ENCODE results near the gene SERPINI1.

The SERPINI1 gene

DNA sequence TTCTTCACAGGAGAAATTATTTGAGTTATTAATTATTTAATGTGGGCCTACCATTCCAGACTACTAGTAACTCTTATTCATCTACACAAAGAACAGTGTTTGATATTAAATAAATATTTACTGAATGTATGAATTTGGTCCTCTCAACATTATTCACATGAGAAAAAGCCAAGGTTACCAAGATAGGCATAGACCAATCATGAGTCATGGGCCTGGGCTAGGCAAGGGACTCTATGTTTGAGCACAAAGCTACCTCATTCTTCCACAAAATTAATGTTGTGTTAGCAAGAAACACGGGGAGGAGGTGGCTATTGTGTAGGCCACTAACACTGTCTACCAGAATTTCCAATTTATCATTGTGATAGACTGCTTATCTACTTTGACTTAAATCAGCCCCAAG is 115.7 kb downstream of the SERPINI1 start:
- no peak for DNase-seq (ENCODE audit: low spot score)

DNA sequence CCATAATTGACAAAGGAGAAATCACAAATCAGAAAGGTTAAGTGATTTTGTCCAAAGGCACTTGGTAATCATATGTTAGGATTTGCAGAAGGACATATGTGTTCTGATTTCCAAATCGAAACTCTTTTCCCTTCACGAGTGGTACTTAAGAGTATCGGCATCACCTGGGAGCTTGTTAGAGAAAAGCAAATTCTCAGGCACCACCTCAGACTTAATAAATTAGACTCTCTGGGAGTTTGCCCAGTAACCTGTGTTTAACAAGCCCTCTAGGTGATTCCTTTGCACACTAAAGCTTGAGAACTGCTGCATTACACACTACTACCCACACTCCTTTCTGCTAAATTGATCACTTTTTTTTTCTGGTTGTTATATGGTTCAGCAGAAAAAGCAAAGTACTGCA is 116.2 kb downstream of the SERPINI1 start:
- no peak for DNase-seq (ENCODE audit: low spot score)

DNA sequence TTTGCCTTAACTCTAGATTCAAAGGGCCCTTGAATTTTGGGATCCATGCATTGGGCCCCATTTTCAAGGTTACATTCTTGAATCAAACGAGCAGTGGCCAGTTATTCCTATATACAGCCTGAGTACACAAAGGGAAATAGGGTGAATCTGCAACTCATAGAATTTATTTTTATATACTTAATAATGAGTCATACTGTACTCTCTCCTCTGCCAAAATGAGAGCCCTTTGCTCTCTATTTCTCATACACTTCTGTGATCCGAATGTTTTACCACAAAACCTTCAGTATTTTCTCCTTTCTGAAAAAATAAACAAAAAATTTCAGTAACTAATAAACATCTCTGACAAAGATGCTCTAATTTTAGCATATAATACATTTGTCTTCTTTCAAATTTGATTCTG is 116.7 kb downstream of the SERPINI1 start:
- no peak for DNase-seq (ENCODE audit: low spot score)

DNA sequence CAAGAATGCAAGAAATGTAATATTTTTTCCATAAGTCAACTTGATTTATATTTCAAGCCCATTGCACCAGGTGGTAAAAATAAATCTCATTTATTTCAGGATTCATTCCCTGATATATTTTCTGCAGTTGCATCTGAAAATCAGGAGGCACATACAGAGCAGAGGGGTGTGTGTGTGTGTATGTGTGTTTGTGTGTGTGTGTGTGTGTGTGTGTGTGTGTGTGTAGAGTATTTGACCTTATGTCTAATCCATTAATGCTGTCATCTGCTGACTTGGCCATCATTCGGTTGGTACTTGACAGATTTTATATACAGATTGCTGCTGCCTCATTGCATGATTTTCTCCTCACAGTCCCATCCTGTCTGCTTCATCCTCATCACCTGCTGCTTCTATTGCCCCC is 118.5 kb downstream of the SERPINI1 start:
- DNase-seq (ENCODE audit: low spot score): no peak

DNA sequence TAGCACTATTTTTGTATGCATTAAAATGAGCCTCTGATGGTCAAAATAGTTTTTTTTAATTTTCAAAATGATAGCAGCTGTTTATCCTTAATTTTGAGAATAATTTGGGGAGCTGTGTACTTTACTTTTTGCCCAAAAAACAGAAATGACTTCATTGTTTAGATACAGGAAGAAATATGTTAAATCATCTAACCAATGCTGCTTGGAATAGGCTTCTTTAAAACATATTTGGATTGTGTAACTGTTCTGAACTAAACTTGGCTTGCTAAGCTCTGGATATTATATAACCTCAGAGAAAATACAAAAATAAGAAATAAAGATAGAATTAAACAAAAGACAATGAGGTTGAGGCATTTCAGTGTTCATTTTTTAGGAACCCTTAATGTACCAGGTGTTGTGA is 119.3 kb downstream of the SERPINI1 start:
- DNase-seq (ENCODE audit: low spot score): no peak

DNA sequence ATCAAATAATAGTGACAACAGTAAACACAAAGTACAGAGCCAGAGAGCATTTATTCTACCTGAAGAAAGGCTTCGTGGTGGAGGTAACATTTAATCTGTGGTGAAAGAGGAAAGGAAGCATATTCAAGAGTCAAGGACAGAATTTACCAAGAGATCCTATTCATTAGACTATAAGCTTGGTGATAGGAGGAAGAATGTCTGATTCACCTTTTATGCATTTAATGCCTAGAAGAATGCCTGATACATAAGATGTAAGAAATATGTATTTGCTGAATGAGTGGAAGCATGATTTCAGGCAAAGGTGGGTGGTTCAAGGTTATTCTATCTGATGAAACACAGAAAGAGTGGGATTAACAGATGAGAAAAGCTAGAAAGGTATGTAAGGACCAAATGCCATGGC is 119.8 kb downstream of the SERPINI1 start:
- DNase-seq (ENCODE audit: low spot score): no peak

DNA sequence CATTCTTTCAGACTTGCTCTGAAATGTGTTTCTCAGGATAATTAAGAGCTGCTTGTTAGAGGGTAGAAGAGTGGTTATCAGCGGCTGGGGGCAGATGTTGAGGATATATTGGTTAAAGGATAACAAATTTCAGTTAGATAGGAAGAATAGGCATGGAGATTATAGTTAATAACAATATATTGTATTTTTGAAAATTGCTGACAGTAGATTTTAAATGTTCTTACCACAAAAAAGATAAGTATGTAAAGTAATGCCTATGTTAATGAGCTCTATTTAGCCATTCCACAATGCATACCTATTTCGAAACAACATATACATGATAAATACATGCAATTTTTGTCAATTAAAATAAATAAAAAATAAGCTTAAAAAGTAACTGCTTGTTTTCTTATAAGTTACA is 123.3 kb downstream of the SERPINI1 start:
- no peak for DNase-seq (ENCODE audit: low spot score)

DNA sequence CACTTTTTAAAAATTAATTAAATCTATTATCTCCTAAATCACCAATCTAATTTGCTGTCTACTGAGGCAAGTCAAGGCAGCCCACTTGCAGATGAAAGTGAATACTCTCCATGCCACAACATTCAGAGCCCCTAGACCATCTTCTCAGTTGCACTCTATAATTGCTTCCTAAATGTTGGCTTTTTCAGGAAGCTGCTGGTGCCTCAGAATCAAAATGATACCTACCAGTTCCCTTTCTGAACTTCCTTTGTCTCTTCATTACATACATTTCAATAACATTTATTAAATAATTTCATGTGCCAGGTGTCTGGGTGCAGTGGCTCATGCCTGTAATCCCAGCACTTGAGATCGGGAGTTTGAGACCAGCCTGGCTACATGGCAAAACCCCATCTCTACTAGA is 124.1 kb downstream of the SERPINI1 start:
- no peak for DNase-seq (ENCODE audit: low spot score)

DNA sequence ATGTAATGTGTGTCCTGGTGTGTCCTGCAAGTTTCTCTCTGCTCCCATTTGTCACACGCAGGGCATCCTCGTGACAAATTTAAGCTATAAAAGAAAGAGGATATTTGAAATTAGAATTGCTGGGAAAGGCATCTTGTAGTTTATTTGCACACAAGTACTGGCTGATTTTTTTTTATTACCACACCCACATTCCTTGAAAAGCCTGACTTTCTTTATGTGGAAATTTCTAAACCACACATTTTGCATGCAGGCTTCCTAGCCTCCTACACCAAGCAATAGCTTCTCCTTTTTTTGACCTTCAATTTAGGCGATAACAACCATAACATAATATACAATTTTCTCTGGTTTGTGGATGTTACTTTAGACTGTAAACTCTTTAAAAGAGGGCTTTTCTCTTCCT is 126.1 kb downstream of the SERPINI1 start:
- DNase-seq (ENCODE audit: low spot score): no peak

DNA sequence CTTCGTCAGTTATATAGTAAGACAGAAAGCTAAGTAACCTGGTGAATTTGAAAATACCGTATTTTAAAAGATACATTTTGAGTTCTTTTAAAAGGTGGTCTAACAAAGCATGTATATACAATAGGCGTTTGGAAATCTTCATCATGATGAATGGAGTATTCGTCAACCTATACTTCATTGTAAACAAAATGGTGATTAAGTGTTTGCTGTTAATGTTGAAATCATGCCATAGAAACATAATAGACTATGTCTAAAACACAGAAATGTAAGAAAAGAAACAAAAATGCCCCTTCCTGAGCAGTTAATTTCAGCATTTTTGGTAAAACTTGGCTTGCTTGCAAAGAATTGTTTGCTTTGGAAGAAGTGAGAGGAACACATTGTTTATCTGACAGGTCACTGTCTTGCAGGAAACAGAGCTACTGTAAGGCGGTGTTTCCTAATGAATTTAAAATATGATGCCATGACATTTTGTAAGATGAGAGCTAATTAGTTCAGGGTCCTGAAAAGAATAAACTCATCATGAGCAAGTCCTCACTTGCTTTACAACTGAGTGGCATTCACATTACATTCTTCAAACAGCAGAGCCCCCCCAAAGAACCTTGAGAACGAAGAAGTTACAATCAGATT is 126.7 kb downstream of the SERPINI1 start:
- no peak for DNase-seq (ENCODE audit: low spot score)

DNA sequence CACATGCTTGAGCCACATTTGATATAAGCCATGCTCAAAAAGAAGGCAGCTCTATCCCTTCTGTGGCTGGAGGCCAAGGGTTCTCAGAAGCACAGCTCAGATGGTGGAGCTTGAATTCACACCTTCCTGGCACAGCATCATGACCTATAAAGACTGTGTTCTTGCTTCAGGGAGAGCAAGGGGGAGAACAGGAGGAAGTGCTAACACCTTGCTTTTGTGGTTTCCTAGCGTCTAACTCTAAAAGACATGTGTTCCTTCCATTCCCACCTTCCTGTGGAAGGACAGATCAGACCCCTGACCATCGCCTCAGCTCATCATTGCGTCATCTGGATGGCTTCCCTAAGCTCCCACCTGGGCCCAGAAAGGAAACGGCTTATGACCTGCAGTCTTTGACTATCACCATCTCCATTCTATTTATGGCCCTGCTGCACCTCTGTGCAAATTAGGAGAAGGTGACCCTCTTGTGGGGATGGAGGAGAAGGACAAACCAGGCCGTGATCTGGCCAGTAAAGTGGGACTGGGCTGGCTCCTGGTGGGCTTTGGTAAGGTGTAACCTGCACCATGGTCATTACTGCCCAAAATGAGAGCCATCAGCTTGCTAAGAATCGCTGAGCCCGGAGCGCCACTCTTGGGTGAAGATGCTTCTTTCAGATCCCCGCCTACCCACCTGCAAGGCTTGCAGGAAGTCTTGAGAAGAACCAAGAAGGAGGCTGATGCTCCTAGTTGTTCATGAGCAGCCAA is 128.5 kb downstream of the SERPINI1 start:
- DNase-seq (ENCODE audit: low spot score): no peak

DNA sequence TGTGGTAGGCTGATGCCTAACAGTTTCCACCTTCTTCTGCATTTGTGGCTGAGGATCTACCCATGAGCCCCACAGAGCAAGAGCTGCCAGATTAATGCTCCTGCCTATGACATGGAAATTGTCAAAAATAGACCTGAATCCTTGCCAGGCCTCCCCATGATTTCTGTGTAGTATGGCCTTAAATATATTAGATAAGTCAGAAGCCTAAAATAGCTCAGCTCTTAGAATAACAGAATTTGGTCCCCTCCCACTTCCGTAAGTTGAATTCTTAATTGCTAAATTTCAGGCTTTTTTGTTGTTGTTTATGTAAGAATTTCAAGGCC is 129.0 kb downstream of the SERPINI1 start:
- no peak for DNase-seq (ENCODE audit: low spot score)

DNA sequence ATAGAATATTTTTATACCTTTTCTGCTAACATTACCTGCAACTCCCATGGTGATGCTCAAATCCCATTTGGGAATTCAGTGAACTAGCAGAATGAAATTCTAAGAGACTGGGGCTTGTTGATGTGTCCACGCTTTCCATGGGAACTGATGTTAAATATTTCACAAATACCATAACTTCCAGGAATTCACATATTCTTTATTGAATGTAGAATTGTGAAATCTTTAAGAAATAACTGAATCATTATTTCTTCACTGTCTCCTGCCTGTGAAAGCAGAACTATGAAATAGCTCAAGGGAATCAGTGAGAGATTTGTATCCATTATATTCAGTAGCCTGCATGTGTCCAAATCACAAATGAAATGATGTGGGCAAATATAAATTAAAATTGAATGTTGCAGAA is 130.8 kb downstream of the SERPINI1 start:
- no peak for DNase-seq (ENCODE audit: low spot score)

DNA sequence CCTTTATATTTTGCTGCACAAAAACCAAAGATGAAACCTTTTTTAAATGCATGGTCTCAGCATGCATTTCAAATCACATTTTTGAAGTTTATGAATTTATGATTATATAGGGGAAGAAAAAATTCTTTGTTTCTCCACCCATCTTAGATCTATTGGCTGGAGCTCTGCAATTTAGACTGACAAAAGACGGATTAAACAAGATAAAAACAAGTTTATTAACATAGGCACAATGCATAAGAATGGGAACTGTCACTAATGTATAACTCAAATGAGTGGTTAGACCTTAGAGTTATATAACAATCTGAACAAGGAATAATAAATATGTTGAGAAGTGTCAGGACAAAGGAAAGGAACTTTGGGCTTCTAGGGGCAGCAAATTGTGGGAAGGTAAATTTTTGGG is 132.5 kb downstream of the SERPINI1 start:
- no peak for DNase-seq (ENCODE audit: low spot score)

DNA sequence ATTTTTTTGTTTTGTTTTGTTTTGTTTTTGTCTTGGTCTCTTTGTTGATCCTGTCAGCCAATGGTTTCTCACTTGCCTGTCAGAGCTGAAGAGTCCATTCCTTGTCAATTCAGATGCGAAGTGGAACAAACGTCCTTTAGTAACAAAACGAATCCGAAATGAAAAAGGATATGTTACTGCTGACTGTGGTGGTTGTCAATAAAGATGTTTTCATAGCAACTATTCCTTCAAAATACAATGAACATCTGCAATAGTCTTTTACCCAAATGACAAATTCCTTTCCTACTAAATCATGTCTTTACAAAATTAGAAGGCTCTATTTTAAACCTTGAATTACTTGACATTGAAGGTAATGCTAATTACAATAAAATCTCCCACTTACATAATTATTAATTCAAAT is 134.7 kb downstream of the SERPINI1 start:
- no peak for DNase-seq (ENCODE audit: low spot score)

DNA sequence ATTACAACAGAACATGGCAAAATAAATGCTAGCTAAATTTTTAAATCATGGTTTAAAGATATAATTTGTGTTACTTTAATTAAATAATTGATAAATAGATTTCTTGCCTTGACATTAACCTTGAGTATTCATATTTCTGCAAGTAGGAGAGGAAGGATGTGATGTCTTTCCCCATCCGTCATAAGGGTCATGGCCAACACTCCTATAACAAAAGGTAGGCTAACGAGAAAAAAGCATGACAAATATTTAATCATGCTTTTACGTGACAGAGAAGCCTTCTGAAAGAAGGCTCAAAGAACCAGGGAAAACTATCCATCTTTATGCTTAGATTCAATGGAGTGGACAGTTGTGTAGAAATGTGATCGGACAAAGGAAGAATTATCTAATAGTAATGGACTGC is 135.2 kb downstream of the SERPINI1 start:
- no peak for DNase-seq (ENCODE audit: low spot score)

DNA sequence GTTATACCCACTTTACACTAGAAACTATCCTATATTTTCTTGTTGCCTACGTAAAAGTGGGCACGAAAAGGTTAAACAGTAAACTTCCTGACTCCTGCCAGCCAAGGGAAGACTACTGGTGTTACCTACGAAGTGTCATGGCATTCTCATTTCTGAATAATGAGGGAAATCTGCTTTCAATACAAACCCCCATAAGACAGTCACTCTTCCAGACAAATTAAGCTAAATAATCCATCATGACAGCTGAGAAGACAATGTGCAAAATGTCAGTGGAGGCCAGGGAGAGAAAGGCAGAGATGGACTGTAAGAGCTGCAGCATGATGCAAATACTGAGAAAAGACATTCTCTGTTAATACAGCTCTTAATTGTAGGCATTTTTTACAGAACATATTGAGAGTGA is 136.5 kb downstream of the SERPINI1 start:
- no peak for DNase-seq (ENCODE audit: low spot score)

DNA sequence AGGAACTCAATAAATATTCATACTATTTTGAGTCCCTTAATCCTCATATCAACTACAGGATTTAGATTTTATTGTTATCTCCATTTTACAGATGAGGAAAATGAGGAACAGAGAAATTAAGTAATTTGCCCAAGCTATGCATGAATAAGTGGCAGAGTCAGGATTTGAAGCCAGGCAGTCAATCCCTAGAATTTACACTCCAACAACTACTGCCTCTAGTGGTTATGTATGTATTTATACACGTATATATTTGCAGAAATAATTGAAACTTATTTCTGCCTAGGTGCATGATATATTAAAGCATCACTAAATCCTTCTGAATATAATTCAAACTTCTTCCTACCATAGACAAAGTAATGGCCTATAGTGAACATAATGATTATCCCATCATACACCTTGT is 137.4 kb downstream of the SERPINI1 start:
- DNase-seq (ENCODE audit: low spot score): no peak

DNA sequence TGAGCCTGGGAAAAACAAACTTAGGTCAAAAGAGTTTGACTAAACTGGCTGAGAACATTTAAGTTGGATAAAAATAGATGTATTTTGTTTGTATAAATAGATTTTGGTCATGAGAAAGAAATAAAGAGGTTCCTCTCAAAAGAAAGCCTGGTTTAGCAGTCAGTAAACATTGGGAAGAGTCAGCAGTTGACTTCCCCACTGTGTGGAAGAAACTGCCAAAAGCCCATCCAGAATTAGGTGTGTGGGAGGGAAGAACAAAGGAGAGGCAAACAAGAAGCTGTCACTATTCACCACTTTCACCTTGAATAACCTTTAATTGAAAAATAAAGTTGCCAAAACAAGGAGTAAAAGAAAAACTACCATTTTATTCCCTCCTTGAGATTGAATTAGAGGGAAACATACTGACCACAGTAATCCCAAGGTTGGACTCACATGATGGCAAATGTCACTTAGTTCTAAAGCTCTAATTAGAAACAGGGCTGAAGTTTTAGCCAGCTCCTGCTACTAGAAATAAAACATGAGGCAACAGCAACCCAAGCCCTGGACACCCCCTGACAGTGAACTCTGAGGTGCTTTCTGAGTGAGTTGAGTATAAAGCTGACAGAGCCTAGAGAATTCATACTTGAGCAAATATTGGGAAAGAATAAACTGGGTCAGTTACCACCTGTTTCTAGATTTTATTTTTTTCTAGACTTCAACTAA is 139.3 kb downstream of the SERPINI1 start:
- no peak for DNase-seq (ENCODE audit: low spot score)
